Activated T-cell treated with anti-CD3 and anti-CD28 coated beads, Interleukin-2, amount 50 U/mL, for 72 hours (primary cell): ENCODE data around the gene PRDM16. TPM values are rescaled to one million over a fixed set of nuclear protein-coding genes. Genes with fewer than 3 reads are reported as not detected.

Source experiments
- ATAC-seq, 2 donors: fragments of 150-1000 bp; cut with Tn5 transposase; replicated peaks in 1 of 2; 2 replicates each; pipeline ENCODE4 v1.10.0; 2021; ENCODE audit warnings: moderate library complexity in 2 of 2, mild to moderate bottlenecking in 1 of 2
- DNase-seq, 2 donors: peaks; one replicate each; pipeline ENCODE4 v3.0.0; 2021 to 2022; ENCODE audit warnings: mixed read lengths in 1 of 2
- H3K27ac Mint-ChIP-seq: one replicate; pipeline ENCODE4 v1.8.0; 2022; ENCODE audit warnings: mild to moderate bottlenecking, moderate library complexity, mixed read lengths
- H3K27me3 Mint-ChIP-seq: one replicate; pipeline ENCODE4 v1.8.0; 2022; ENCODE audit warnings: low read depth, mixed read lengths
- H3K36me3 Mint-ChIP-seq, 2 donors: one replicate each; pipeline ENCODE4 v1.8.0; 2022; ENCODE audit warnings: mixed read lengths in 2 of 2, mild to moderate bottlenecking in 1 of 2; ENCODE audit not compliant: insufficient read depth in 2 of 2
- H3K4me1 Mint-ChIP-seq: one replicate; pipeline ENCODE4 v1.8.0; 2022; ENCODE audit warnings: low read depth, mixed read lengths
- H3K4me3 Mint-ChIP-seq, 2 donors: one replicate each; pipeline ENCODE4 v1.8.0; 2022; ENCODE audit warnings: mild to moderate bottlenecking in 2 of 2, mixed read lengths in 2 of 2, moderate library complexity in 2 of 2
- H3K9me3 Mint-ChIP-seq, 2 donors: one replicate each; pipeline ENCODE4 v1.8.0; 2022; ENCODE audit warnings: mixed read lengths in 2 of 2
- total RNA-seq, 2 donors: library from RNA; stranded (reverse); gene quantifications; one replicate each; pipeline ENCODE4 v1.2.3, GENCODE V29; 2022

Gene PRDM16
- total RNA-seq, 2 donors from 2014 or later = 0.77 to 1.7 TPM

GRCh38 chr1:3351449-3352298 lies 282.7 kb downstream of the PRDM16 start:
- no peaks in the 10 kb centered on the region for H3K4me1 Mint-ChIP-seq
- H3K4me3 Mint-ChIP-seq = no peak overlapping the region
- no peak for ATAC-seq
- H3K27me3 Mint-ChIP-seq = no peaks in the 10 kb centered on the region
- H3K36me3 Mint-ChIP-seq = no peaks in the 10 kb centered on the region
- no peaks in the 10 kb centered on the region for H3K9me3 Mint-ChIP-seq
- DNase-seq = no peak
- no peak overlapping the region for H3K27ac Mint-ChIP-seq

- Mint-ChIP-seq H3K4me3 (no peak overlapping the region), H3K9me3 (no peaks in the 10 kb centered on the region), H3K27ac (no peak overlapping the region), H3K4me1 (no peaks in the 10 kb centered on the region), H3K36me3 (no peaks in the 10 kb centered on the region), H3K27me3 (no peaks in the 10 kb centered on the region)
- no peak for DNase-seq
- no peak for ATAC-seq
Observed at GRCh38 chr1:3352299-3352951, 283.4 kb downstream of the PRDM16 start.

- Mint-ChIP-seq H3K4me3 (no peak overlapping the region), H3K9me3 (no peaks in the 10 kb centered on the region), H3K36me3 (no peaks in the 10 kb centered on the region), H3K27ac (no peak overlapping the region), H3K27me3 (no peaks in the 10 kb centered on the region), H3K4me1 (no peaks in the 10 kb centered on the region)
- DNase-seq (no peak), ATAC-seq (no peak)
Observed at GRCh38 chr1:3352952-3353331, 283.9 kb downstream of the PRDM16 start.

GRCh38 chr1:3353876-3354275 lies 284.9 kb downstream of the PRDM16 start:
- no peak for DNase-seq
- Mint-ChIP-seq H3K27me3 (no peaks in the 10 kb centered on the region), H3K9me3 (no peaks in the 10 kb centered on the region), H3K4me1 (no peaks in the 10 kb centered on the region), H3K27ac (no peak overlapping the region), H3K36me3 (no peaks in the 10 kb centered on the region), H3K4me3 (no peak overlapping the region)
- no peak for ATAC-seq

- ATAC-seq (no peak), DNase-seq (no peak)
- Mint-ChIP-seq H3K36me3 (no peaks in the 10 kb centered on the region), H3K4me1 (no peaks in the 10 kb centered on the region), H3K27me3 (no peaks in the 10 kb centered on the region), H3K27ac (no peak overlapping the region), H3K9me3 (no peaks in the 10 kb centered on the region), H3K4me3 (no peak overlapping the region)
Observed at GRCh38 chr1:3355089-3355488, 286.1 kb downstream of the PRDM16 start.

GRCh38 chr1:3355894-3356826 lies 287.2 kb downstream of the PRDM16 start:
- Mint-ChIP-seq H3K9me3 (no peaks in the 10 kb centered on the region), H3K4me3 (no peak overlapping the region), H3K27ac (no peak overlapping the region), H3K27me3 (no peaks in the 10 kb centered on the region), H3K4me1 (no peaks in the 10 kb centered on the region), H3K36me3 (no peaks in the 10 kb centered on the region)
- DNase-seq (no peak), ATAC-seq (no peak)

GRCh38 chr1:3356827-3357460 lies 287.9 kb downstream of the PRDM16 start:
- Mint-ChIP-seq H3K4me1 (no peaks in the 10 kb centered on the region), H3K27ac (no peak overlapping the region), H3K27me3 (no peaks in the 10 kb centered on the region), H3K9me3 (no peaks in the 10 kb centered on the region), H3K36me3 (no peaks in the 10 kb centered on the region), H3K4me3 (no peak overlapping the region)
- DNase-seq (no peak), ATAC-seq (no peak)

- Mint-ChIP-seq H3K4me1 (no peaks in the 10 kb centered on the region), H3K27ac (no peak overlapping the region), H3K36me3 (no peaks in the 10 kb centered on the region), H3K27me3 (no peaks in the 10 kb centered on the region), H3K9me3 (no peaks in the 10 kb centered on the region), H3K4me3 (no peak overlapping the region)
- DNase-seq (no peak), ATAC-seq (no peak)
Observed at GRCh38 chr1:3357526-3358297, 288.7 kb downstream of the PRDM16 start.

- ATAC-seq (no peak), DNase-seq (no peak)
- Mint-ChIP-seq H3K4me3 (no peak overlapping the region), H3K9me3 (no peaks in the 10 kb centered on the region), H3K27ac (no peak overlapping the region), H3K36me3 (no peaks in the 10 kb centered on the region), H3K27me3 (no peaks in the 10 kb centered on the region), H3K4me1 (no peaks in the 10 kb centered on the region)
Observed at GRCh38 chr1:3359351-3359750, 290.3 kb downstream of the PRDM16 start.

- H3K27ac Mint-ChIP-seq = no peak overlapping the region
- H3K4me1 Mint-ChIP-seq = no peaks in the 10 kb centered on the region
- H3K36me3 Mint-ChIP-seq = no peaks in the 10 kb centered on the region
- no peaks in the 10 kb centered on the region for H3K9me3 Mint-ChIP-seq
- no peak overlapping the region for H3K4me3 Mint-ChIP-seq
- ATAC-seq = no peak
- H3K27me3 Mint-ChIP-seq = no peaks in the 10 kb centered on the region
- no peak for DNase-seq
Observed at GRCh38 chr1:3359756-3360440, 290.9 kb downstream of the PRDM16 start.

GRCh38 chr1:3360646-3361257 lies 291.7 kb downstream of the PRDM16 start:
- Mint-ChIP-seq H3K4me3 (no peak overlapping the region), H3K4me1 (no peaks in the 10 kb centered on the region), H3K36me3 (no peaks in the 10 kb centered on the region), H3K9me3 (no peaks in the 10 kb centered on the region), H3K27ac (no peak overlapping the region), H3K27me3 (no peaks in the 10 kb centered on the region)
- no peak for ATAC-seq
- DNase-seq = no peak
